ENCODE results near the gene HSPA1A. TPM values are rescaled to one million over a fixed set of nuclear protein-coding genes. Genes with fewer than 3 reads are reported as not detected.

The HSPA1A gene
- total RNA-seq, 1 experiment from 2014 or later, result 57.2 TPM

DNA sequence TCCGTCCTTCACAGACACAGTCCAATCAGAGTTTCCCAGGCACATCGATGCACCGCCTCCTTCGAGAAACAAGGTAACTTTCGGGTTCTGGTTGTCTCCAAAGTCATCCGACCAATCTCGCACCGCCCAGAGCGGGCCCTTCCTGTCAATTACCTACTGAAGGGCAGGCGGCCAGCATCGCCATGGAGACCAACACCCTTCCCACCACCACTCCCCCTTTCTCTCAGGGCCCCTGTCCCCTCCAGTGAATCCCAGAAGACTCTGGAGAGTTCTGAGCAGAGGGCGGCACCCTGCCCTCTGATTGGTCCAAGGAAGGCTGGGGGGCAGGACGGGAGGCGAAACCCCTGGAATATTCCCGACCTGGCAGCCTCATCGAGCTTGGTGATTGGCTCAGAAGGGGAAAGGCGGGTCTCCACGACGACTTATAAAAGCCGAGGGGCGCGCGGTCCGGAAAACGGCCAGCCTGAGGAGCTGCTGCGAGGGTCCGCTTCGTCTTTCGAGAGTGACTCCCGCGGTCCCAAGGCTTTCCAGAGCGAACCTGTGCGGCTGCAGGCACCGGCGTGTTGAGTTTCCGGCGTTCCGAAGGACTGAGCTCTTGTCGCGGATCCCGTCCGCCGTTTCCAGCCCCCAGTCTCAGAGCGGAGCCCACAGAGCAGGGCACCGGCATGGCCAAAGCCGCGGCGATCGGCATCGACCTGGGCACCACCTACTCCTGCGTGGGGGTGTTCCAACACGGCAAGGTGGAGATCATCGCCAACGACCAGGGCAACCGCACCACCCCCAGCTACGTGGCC is 12.1 kb downstream of the HSPA1A start, which contains the start of gene HSPA1B:
Gene HSPA1B, plus strand, starts transcription at position 453 of the 794 bp plus-strand sequence. Its CDS starts 213 bp downstream, at position 666.
- H3K4me1 Mint-ChIP-seq, result peaks cover 44% of the 10 kb centered on the region
- ATAC-seq (peak; percentile 93), DNase-seq (ENCODE audit: low spot score) (peak; percentile 98)
- no peaks in the 10 kb centered on the region for H3K27me3 Mint-ChIP-seq (ENCODE audit: low read depth)
- ChIA-PET CTCF (interaction anchor here (0.7 to 2.3 kb wide), 13 partner anchors 12 to 167 kb away, joined by 3 to 16 read pairs (median 5); partner anchors contain the start of genes C6orf47, HSPA1A, HSPA1L and LSM2), POLR2A (interaction anchor here (0.6 to 2.3 kb wide), 29 partner anchors 9 to 285 kb away, joined by 3 to 23 read pairs (median 6); partner anchors contain the start of genes ABHD16A, BAG6, C6orf47 and CLIC1)
- H3K4me3 Mint-ChIP-seq, result peak within 1 kb of the TSS; percentile 75
- no peaks in the 10 kb centered on the region for H3K9me3 Mint-ChIP-seq
- peak within 1 kb of the TSS; percentile 99 for H3K27ac Mint-ChIP-seq
- H3K36me3 Mint-ChIP-seq, result no peaks in the 10 kb centered on the region
- TF ChIP-seq NFATC4 (CRISPR knock-in tag; IDR thresholded peaks at IDR 0.05) (peak; percentile 66; the same call in 1 of the 2 replicates), SMAD4 (CRISPR knock-in tag; IDR thresholded peaks at IDR 0.05) (no peak), FOXP1 (CRISPR knock-in tag; IDR thresholded peaks at IDR 0.05; ENCODE audit: borderline replicate concordance) (peak; percentile 74; the same call in 1 of the 2 replicates), NFE2L1 (CRISPR knock-in tag; IDR thresholded peaks at IDR 0.05) (peak; percentile 60; the same call in 1 of the 2 replicates), ZNF281 (CRISPR knock-in tag; IDR thresholded peaks at IDR 0.05) (no peak), HMGA2 (CRISPR knock-in tag; IDR thresholded peaks at IDR 0.05) (0 out of 2 replicates have a peak, but pooled peaks have one; percentile 6), ETV6 (CRISPR knock-in tag; IDR thresholded peaks at IDR 0.05) (peak; percentile 92), MYBL2 (CRISPR knock-in tag; IDR thresholded peaks at IDR 0.05) (peak; percentile 70; the same call in 1 of the 2 replicates), HMGXB4 (CRISPR knock-in tag; IDR thresholded peaks at IDR 0.05) (no peak), ZNF416 (CRISPR knock-in tag; IDR thresholded peaks at IDR 0.05) (peak; percentile 61; the same call in 1 of the 2 replicates), ARID4B (CRISPR knock-in tag; IDR thresholded peaks at IDR 0.05; ENCODE audit: borderline replicate concordance) (peak; percentile 96), NFYB (CRISPR knock-in tag; conservative IDR thresholded peaks at IDR 0.05; ENCODE audit: low read depth) (peak; percentile 66), SP1 (CRISPR knock-in tag; conservative IDR thresholded peaks at IDR 0.05) (peak; percentile 78; the same call in 1 of the 2 replicates), NR1H2 (CRISPR knock-in tag; IDR thresholded peaks at IDR 0.05) (no peak), ZNF219 (CRISPR knock-in tag; IDR thresholded peaks at IDR 0.05; ENCODE audit: borderline replicate concordance) (no peak), PRRX2 (CRISPR knock-in tag; IDR thresholded peaks at IDR 0.05) (no peak), ZNF121 (CRISPR knock-in tag; IDR thresholded peaks at IDR 0.05) (no peak)
- TF ChIP-seq, protein P1, sequence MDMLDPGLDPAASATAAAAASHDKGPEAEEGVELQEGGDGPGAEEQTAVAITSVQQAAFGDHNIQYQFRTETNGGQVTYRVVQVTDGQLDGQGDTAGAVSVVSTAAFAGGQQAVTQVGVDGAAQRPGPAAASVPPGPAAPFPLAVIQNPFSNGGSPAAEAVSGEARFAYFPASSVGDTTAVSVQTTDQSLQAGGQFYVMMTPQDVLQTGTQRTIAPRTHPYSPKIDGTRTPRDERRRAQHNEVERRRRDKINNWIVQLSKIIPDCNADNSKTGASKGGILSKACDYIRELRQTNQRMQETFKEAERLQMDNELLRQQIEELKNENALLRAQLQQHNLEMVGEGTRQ (CRISPR knock-in tag; IDR thresholded peaks at IDR 0.05), result no peak
- TF ChIP-seq, protein P2, sequence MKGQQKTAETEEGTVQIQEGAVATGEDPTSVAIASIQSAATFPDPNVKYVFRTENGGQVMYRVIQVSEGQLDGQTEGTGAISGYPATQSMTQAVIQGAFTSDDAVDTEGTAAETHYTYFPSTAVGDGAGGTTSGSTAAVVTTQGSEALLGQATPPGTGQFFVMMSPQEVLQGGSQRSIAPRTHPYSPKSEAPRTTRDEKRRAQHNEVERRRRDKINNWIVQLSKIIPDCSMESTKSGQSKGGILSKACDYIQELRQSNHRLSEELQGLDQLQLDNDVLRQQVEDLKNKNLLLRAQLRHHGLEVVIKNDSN (CRISPR knock-in tag; IDR thresholded peaks at IDR 0.05), result 0 out of 2 replicates have a peak, but pooled peaks have one; percentile 23
- TF ChIP-seq, protein P3, sequence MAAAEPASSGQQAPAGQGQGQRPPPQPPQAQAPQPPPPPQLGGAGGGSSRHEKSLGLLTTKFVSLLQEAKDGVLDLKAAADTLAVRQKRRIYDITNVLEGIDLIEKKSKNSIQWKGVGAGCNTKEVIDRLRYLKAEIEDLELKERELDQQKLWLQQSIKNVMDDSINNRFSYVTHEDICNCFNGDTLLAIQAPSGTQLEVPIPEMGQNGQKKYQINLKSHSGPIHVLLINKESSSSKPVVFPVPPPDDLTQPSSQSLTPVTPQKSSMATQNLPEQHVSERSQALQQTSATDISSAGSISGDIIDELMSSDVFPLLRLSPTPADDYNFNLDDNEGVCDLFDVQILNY (CRISPR knock-in tag; IDR thresholded peaks at IDR 0.05), result 0 out of 2 replicates have a peak, but pooled peaks have one; percentile 16
- TF ChIP-seq, protein P4, sequence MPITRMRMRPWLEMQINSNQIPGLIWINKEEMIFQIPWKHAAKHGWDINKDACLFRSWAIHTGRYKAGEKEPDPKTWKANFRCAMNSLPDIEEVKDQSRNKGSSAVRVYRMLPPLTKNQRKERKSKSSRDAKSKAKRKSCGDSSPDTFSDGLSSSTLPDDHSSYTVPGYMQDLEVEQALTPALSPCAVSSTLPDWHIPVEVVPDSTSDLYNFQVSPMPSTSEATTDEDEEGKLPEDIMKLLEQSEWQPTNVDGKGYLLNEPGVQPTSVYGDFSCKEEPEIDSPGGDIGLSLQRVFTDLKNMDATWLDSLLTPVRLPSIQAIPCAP (CRISPR knock-in tag; IDR thresholded peaks at IDR 0.05), result 0 out of 2 replicates have a peak, but pooled peaks have one; percentile 58
- TF ChIP-seq, protein P5, sequence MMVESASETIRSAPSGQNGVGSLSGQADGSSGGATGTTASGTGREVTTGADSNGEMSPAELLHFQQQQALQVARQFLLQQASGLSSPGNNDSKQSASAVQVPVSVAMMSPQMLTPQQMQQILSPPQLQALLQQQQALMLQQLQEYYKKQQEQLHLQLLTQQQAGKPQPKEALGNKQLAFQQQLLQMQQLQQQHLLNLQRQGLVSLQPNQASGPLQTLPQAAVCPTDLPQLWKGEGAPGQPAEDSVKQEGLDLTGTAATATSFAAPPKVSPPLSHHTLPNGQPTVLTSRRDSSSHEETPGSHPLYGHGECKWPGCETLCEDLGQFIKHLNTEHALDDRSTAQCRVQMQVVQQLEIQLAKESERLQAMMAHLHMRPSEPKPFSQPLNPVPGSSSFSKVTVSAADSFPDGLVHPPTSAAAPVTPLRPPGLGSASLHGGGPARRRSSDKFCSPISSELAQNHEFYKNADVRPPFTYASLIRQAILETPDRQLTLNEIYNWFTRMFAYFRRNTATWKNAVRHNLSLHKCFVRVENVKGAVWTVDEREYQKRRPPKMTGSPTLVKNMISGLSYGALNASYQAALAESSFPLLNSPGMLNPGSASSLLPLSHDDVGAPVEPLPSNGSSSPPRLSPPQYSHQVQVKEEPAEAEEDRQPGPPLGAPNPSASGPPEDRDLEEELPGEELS (CRISPR knock-in tag; IDR thresholded peaks at IDR 0.05), result peak; percentile 85; the same call in 1 of the 2 replicates

Data from WTC11 (cell line).